ENCODE results near the gene TTC39A. TPM values are rescaled to one million over a fixed set of nuclear protein-coding genes. Genes with fewer than 3 reads are reported as not detected.

Gene TTC39A
- total RNA-seq, 3 donors from 2014 or later (not counting 1 experiment from before 2014, with no cell fraction given), result 0.38 TPM; not detected in 2

- intact Hi-C loops (cut with micrococcal nuclease), result no loop called here
- no peaks in the 10 kb centered on the region for H3K36me3 Mint-ChIP-seq
- no peak for TF ChIP-seq CTCF (IDR thresholded peaks at IDR 0.05)
Measured at GRCh38 chr1:51298322-51298705, 32.0 kb downstream of the TTC39A start.

GRCh38 chr1:51297401-51298321 lies 32.7 kb downstream of the TTC39A start:
- Mint-ChIP-seq H3K27me3 (ENCODE audit: low read depth in 2 of 2) (peaks cover 0 to 4% of the 10 kb centered on the region in 2 donors), H3K4me3 (peak overlapping the region; percentile 82), H3K9me3 (no peaks in the 10 kb centered on the region), H3K27ac (peak overlapping the region in 1 of 2 donors; percentile 52), H3K4me1 (peaks cover 11 to 32% of the 10 kb centered on the region in 2 donors), H3K36me3 (no peaks in the 10 kb centered on the region)
- Histone ChIP-seq H3K4me3 (ENCODE audit: low read length) (no peak overlapping the region), H3K27ac (ENCODE audit: low read length) (no peak overlapping the region), H3K9me3 (ENCODE audit: control insufficient read depth, insufficient read depth, low read length) (no peaks in the 10 kb centered on the region), H3K4me1 (ENCODE audit: control insufficient read depth, insufficient read depth, low read length) (peaks cover 13% of the 10 kb centered on the region), H3K27me3 (ENCODE audit: control insufficient read depth, insufficient read depth, low read length) (no peaks in the 10 kb centered on the region), H3K36me3 (ENCODE audit: control insufficient read depth, insufficient read depth, low read length) (no peaks in the 10 kb centered on the region)
- intact Hi-C loops (cut with micrococcal nuclease), result loop anchor here (1.0 kb wide), 1 partner anchor 108 kb away; no protein-coding TSS in a partner anchor
- no peak for TF ChIP-seq CTCF (IDR thresholded peaks at IDR 0.05)
- 91% methylated on average over 25 of the region's 25 CpGs for WGBS (ENCODE audit: insufficient coverage)
- DNase-seq, result no peak
- no peak for ATAC-seq

More at GRCh38 chr1:51298322-51298705, 32.0 kb downstream of the TTC39A start:
- ATAC-seq (no peak), DNase-seq (no peak)
- Histone ChIP-seq H3K27me3 (ENCODE audit: control insufficient read depth, insufficient read depth, low read length) (no peaks in the 10 kb centered on the region), H3K36me3 (ENCODE audit: control insufficient read depth, insufficient read depth, low read length) (no peaks in the 10 kb centered on the region), H3K9me3 (ENCODE audit: control insufficient read depth, insufficient read depth, low read length) (no peaks in the 10 kb centered on the region), H3K4me3 (ENCODE audit: low read length) (no peak overlapping the region), H3K4me1 (ENCODE audit: control insufficient read depth, insufficient read depth, low read length) (peaks cover 13% of the 10 kb centered on the region), H3K27ac (ENCODE audit: low read length) (no peak overlapping the region)
- no peaks in the 10 kb centered on the region for H3K9me3 Mint-ChIP-seq
- H3K4me1 Mint-ChIP-seq, result peaks cover 11 to 32% of the 10 kb centered on the region in 2 donors
- peaks cover 0 to 4% of the 10 kb centered on the region in 2 donors for H3K27me3 Mint-ChIP-seq (ENCODE audit: low read depth in 2 of 2)
- H3K4me3 Mint-ChIP-seq, result no peak overlapping the region
- H3K27ac Mint-ChIP-seq, result peak overlapping the region in 1 of 2 donors; percentile 52
- WGBS (ENCODE audit: insufficient coverage), result 94% methylated on average over 4 of the region's 4 CpGs

GRCh38 chr1:51296383-51297357 lies 33.7 kb downstream of the TTC39A start:
- intact Hi-C loops (cut with micrococcal nuclease), result loop anchor here (1.0 kb wide), 1 partner anchor 107 kb away; no protein-coding TSS in a partner anchor
- Histone ChIP-seq H3K4me1 (ENCODE audit: control insufficient read depth, insufficient read depth, low read length) (peaks cover 13% of the 10 kb centered on the region), H3K9me3 (ENCODE audit: control insufficient read depth, insufficient read depth, low read length) (no peaks in the 10 kb centered on the region), H3K36me3 (ENCODE audit: control insufficient read depth, insufficient read depth, low read length) (no peaks in the 10 kb centered on the region), H3K4me3 (ENCODE audit: low read length) (peak overlapping the region; percentile 39), H3K27me3 (ENCODE audit: control insufficient read depth, insufficient read depth, low read length) (no peaks in the 10 kb centered on the region), H3K27ac (ENCODE audit: low read length) (no peak overlapping the region)
- Mint-ChIP-seq H3K27ac (peak overlapping the region in 1 of 2 donors; percentile 52), H3K27me3 (ENCODE audit: low read depth in 2 of 2) (peaks cover 0 to 4% of the 10 kb centered on the region in 2 donors), H3K9me3 (no peaks in the 10 kb centered on the region), H3K36me3 (no peaks in the 10 kb centered on the region), H3K4me3 (peak overlapping the region; percentile 82), H3K4me1 (peaks cover 11 to 32% of the 10 kb centered on the region in 2 donors)
- DNase-seq (peak; percentile 64 to 78), ATAC-seq (peak; percentile 72 to 84 (median 83))
- WGBS (ENCODE audit: insufficient coverage), result 23% methylated on average over 33 of the region's 33 CpGs
- TF ChIP-seq CTCF (IDR thresholded peaks at IDR 0.05), result peak; percentile 83
